HepG2 (cell line): ENCODE results near the gene ATP5F1E. TPM values are rescaled to one million over a fixed set of nuclear protein-coding genes. Genes with fewer than 3 reads are reported as not detected.
A peak's percentile ranks its signal among the peaks of the same experiment; 100 is the strongest.

Experiments
- BRF2 ChIP-seq: sonication (generic); formaldehyde crosslinking; IDR thresholded peaks from 2 replicates; pipeline ENCODE4 v1.8.1; 2022; ENCODE audit warnings: mild to moderate bottlenecking, missing genetic modification reagents
- CENPT ChIP-seq: sonication (generic); formaldehyde crosslinking; IDR thresholded peaks from 2 replicates; pipeline ENCODE4 v1.8.0; 2022; ENCODE audit warnings: low read depth, mild to moderate bottlenecking, moderate library complexity, missing genetic modification reagents
- FOXM1 ChIP-seq: sonication (generic); formaldehyde crosslinking; IDR thresholded peaks from 2 replicates; pipeline ENCODE4 v1.5.0; 2020; ENCODE audit warnings: missing genetic modification reagents
- HMGXB3 ChIP-seq: sonication (generic); formaldehyde crosslinking; IDR thresholded peaks from 2 replicates; pipeline ENCODE4 v1.4.0; 2020; ENCODE audit warnings: missing genetic modification reagents, borderline replicate concordance
- PHF20 ChIP-seq: sonication (generic); formaldehyde crosslinking; IDR thresholded peaks from 2 replicates; pipeline ENCODE4 v1.5.0; 2020; ENCODE audit warnings: mild to moderate bottlenecking, missing genetic modification reagents
- POLR2G ChIP-seq: fragments of 200-400 bp; formaldehyde crosslinking; IDR thresholded peaks from 2 replicates; pipeline ENCODE4 v1.6.1; 2018; ENCODE audit warnings: mild to moderate bottlenecking, low read depth, low read length, moderate library complexity
- SMAD9 ChIP-seq: sonication (generic); formaldehyde crosslinking; IDR thresholded peaks from 2 replicates; pipeline ENCODE4 v1.5.1; 2020; ENCODE audit warnings: mild to moderate bottlenecking, missing genetic modification reagents
- TARDBP ChIP-seq: sonication (generic); formaldehyde crosslinking; IDR thresholded peaks from 2 replicates; pipeline ENCODE4 v1.8.0; 2022; ENCODE audit warnings: mild to moderate bottlenecking, missing genetic modification reagents
- ZKSCAN8 ChIP-seq: IDR thresholded peaks from 2 replicates; pipeline ENCODE4 v1.6.1; 2016; ENCODE audit warnings: borderline replicate concordance, missing genetic modification reagents, missing compliant biosample characterization
- ZNF556 ChIP-seq: sonication (generic); formaldehyde crosslinking; IDR thresholded peaks from 2 replicates; pipeline ENCODE4 v1.4.0; 2020; ENCODE audit warnings: mild to moderate bottlenecking, missing genetic modification reagents, borderline replicate concordance
- ZNF7 ChIP-seq: IDR thresholded peaks from 2 replicates; pipeline ENCODE4 v1.6.1; 2016; ENCODE audit warnings: missing biosample characterization, missing genetic modification reagents
- polyA plus RNA-seq, 8 experiments: library from polyadenylated mRNA; depleted of rRNA in 3 of 8; stranded (reverse) in 7 of 8; unstranded in 1 of 8; fragments of >200 nt; fragmentation: Illumina TruSeq in 4 of 8; extraction: Trizol in 4 of 8; gene quantifications; 2 replicates each; pipeline versions ENCODE4 v1.2.1 to v1.2.3, GENCODE V29; 2011 to 2016; ENCODE audit warnings: low read depth in 4 of 8, missing spikeins in 1 of 8, mixed read lengths in 1 of 8; ENCODE audit not compliant: insufficient read depth in 1 of 8
- total RNA-seq, 5 experiments: library from RNA; depleted of rRNA; stranded (reverse); fragments of >200 nt; fragmentation: Illumina TruSeq; extraction: Trizol; gene quantifications; 2 replicates each; pipeline ENCODE4 v1.2.3, GENCODE V29; 2016; ENCODE audit warnings: low read depth in 1 of 5

ATP5F1E gene
- total and polyA plus RNA-seq, 2 of the 13 experiments (the other 11 are each of a cell fraction or from before 2014, with no cell fraction given) = 121 to 134 TPM

DNA sequence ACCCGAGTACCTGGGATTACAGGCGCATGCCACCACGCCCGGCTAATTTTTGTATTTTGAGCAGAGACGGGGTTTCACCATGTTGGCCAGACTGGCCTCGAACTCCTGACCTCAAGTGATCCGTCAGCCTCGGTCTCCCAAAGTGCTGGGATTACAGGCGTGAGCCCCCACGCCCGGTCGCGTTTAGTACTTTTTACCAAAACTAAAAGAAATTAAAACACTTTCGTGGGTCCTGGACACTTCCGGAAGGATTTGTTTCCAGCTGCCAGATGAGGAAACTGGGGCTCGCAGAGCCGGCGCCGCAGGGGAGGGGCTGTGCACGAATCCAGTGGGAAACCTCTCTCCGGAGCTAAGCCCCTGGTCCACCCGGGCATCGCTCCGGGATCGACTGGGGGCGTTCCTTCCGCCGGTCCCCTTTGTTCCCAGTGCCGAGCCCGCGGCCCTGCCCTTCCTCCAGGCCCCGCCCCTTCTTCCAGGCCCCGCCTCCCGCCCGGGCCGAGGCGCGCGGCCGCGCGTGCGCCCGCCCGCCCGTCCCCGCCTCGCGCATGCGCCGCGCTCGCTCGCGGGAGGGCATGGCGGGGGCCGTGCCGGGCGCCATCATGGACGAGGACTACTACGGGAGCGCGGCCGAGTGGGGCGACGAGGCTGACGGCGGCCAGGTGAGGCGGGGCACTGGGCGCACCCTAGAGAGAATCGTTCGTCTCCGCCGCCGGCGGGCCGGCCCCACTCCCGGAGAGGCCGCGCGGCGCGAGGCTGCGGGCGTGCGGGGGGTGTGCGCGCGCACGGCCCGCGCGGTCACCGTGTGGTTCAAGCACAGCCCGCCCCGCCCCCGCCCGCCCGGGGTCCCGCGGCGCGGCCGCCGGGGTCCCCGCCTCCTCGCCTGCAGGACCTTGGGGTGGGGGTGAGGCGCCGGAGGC lies 51.2 kb downstream of the ATP5F1E start, which contains the start of gene NELFCD (continued):
- TF ChIP-seq HMGXB3 = 0 out of 2 replicates have a peak, but pooled peaks have one; percentile 55
- TF ChIP-seq BRF2 (CRISPR knock-in tag) = 0 out of 2 replicates have a peak, but pooled peaks have one; percentile 18
- TF ChIP-seq SMAD9 (CRISPR knock-in tag) = 0 out of 2 replicates have a peak, but pooled peaks have one; percentile 59
- peak; percentile 66 for TF ChIP-seq PHF20 (CRISPR knock-in tag)
- no peak for TF ChIP-seq FOXM1 (CRISPR knock-in tag)
- TF ChIP-seq POLR2G = peak; percentile 87
- TF ChIP-seq CENPT (CRISPR knock-in tag) = 0 out of 2 replicates have a peak, but pooled peaks have one; percentile 48
- 0 out of 2 replicates have a peak, but pooled peaks have one; percentile 38 for TF ChIP-seq TARDBP (CRISPR knock-in tag)
- no peak for TF ChIP-seq ZNF7 (CRISPR knock-in tag)
- peak; percentile 11 for TF ChIP-seq ZNF556 (CRISPR knock-in tag)
- peak; percentile 64; the same call in 1 of the 2 replicates for TF ChIP-seq ZKSCAN8 (CRISPR knock-in tag)
